Fibroblast of lung (primary cell): ENCODE data around the gene PHLDB3.

Experiments
- EZH2 ChIP-seq: IDR thresholded peaks from 2 replicates; pipeline ENCODE4 v1.5.1; 2012; ENCODE audit warnings: low read length, control low read depth, mild to moderate bottlenecking; ENCODE audit errors: missing control alignments
- TF ChIP-seq, protein P1 (sequence below), 2 donors: IDR thresholded peaks in 1 of 2; conservative IDR thresholded peaks in 1 of 2; 1 replicate in 1 of 2; 2 replicates in 1 of 2; pipeline ENCODE4 v1.5.1; 2011 to 2012; ENCODE audit warnings: low read length in 2 of 2, control low read depth in 1 of 2, inconsistent platforms in 1 of 2, low read depth in 1 of 2, mild to moderate bottlenecking in 1 of 2

GRCh38 chr19:43485951-43486350, 18.6 kb downstream of the PHLDB3 start:
- TF ChIP-seq, protein P1, sequence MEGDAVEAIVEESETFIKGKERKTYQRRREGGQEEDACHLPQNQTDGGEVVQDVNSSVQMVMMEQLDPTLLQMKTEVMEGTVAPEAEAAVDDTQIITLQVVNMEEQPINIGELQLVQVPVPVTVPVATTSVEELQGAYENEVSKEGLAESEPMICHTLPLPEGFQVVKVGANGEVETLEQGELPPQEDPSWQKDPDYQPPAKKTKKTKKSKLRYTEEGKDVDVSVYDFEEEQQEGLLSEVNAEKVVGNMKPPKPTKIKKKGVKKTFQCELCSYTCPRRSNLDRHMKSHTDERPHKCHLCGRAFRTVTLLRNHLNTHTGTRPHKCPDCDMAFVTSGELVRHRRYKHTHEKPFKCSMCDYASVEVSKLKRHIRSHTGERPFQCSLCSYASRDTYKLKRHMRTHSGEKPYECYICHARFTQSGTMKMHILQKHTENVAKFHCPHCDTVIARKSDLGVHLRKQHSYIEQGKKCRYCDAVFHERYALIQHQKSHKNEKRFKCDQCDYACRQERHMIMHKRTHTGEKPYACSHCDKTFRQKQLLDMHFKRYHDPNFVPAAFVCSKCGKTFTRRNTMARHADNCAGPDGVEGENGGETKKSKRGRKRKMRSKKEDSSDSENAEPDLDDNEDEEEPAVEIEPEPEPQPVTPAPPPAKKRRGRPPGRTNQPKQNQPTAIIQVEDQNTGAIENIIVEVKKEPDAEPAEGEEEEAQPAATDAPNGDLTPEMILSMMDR (conservative IDR thresholded peaks at IDR 0.05 in 1 of 2, IDR thresholded peaks at IDR 0.05 in 1 of 2; ENCODE audit: low read depth in 1 of 2, low read length in 2 of 2), result no peak
- no peak for TF ChIP-seq EZH2
